Esophagus squamous epithelium (tissue), 5 donors: Measurements from ENCODE around the gene ARF1. TPM values are rescaled to one million over a fixed set of nuclear protein-coding genes. Genes with fewer than 3 reads are reported as not detected.
A peak's percentile ranks its signal among the peaks of the same experiment; 100 is the strongest.

Source experiments
- DNase-seq: peaks from one replicate; lab custom pipeline; 2025; lab: John Stamatoyannopoulos, UW
- H3K27ac ChIP-seq, 4 donors: fragments of 200-600 bp; sonication (generic); one replicate each; pipeline ENCODE4 v1.5.1; 2016 to 2019; ENCODE audit warnings: mild to moderate bottlenecking in 1 of 4
- H3K27me3 ChIP-seq, 4 donors: fragments of 200-600 bp; sonication (generic); 1 replicate in 3 of 4; 2 replicates in 1 of 4; pipeline versions ENCODE4 v1.5.1 to v1.6.0; 2017 to 2021; ENCODE audit warnings: antibody characterized with exemption in 1 of 4
- H3K36me3 ChIP-seq, 3 donors: fragments of 200-600 bp; sonication (generic); one replicate each; pipeline ENCODE4 v1.5.1; 2016 to 2019
- H3K4me1 ChIP-seq, 3 donors: fragments of 200-600 bp; sonication (generic); one replicate each; pipeline ENCODE4 v1.5.1; 2017 to 2019
- H3K4me3 ChIP-seq, 4 donors: fragments of 200-600 bp; sonication (generic); 1 replicate in 3 of 4; 2 replicates in 1 of 4; pipeline ENCODE4 v1.5.1; 2016 to 2019; ENCODE audit warnings: mild to moderate bottlenecking in 2 of 4, moderate library complexity in 1 of 4
- H3K9me3 ChIP-seq, 3 donors: fragments of 200-600 bp; sonication (generic); one replicate each; pipeline ENCODE4 v1.5.1; 2016 to 2019
- POLR2A ChIP-seq, 4 donors: fragments of 450-650 bp; IDR thresholded peaks; one replicate each; pipeline ENCODE4 v1.6.1; 2017; ENCODE audit warnings: antibody characterized with exemption in 4 of 4, mild to moderate bottlenecking in 4 of 4, moderate library complexity in 3 of 4
- WGBS, 2 donors: methylation state at CpG; one replicate each; pipeline ENCODE4 v1.1.5; 2018; 5-methylcytosine and 5-hydroxymethylcytosine counted together
- intact Hi-C: fragments of 100-400 bp; cut with DNase I; formaldehyde crosslinking; loops from one replicate; pipeline ENCODE4 v1.15.0; 2022
- small RNA-seq, 4 donors: library from RNA; depleted of rRNA; stranded (forward); fragments of <200 nt; gene quantifications; one replicate each; pipeline ENCODE3, GENCODE V24; 2016
- total RNA-seq, 4 donors: library from RNA; depleted of rRNA; stranded (reverse); fragments of >200 nt; gene quantifications; one replicate each; pipeline ENCODE4 v1.1.0, GENCODE V29; 2016
- TF ChIP-seq, protein P1 (sequence below), 6 experiments: fragments of 450-650 bp in 4 of 6; fragments of 200-600 bp in 2 of 6; sonication (generic) in 2 of 6; IDR thresholded peaks; one replicate each; pipeline ENCODE4 v1.5.1; 2016 to 2019; ENCODE audit warnings: antibody characterized with exemption in 6 of 6, mild to moderate bottlenecking in 4 of 6, moderate library complexity in 4 of 6
- donor health status: DM: yes; HTN: yes; CAD: no.

Gene ARF1
- total RNA-seq, 4 donors from 2014 or later, result 279 to 327 (median 319) TPM

DNA sequence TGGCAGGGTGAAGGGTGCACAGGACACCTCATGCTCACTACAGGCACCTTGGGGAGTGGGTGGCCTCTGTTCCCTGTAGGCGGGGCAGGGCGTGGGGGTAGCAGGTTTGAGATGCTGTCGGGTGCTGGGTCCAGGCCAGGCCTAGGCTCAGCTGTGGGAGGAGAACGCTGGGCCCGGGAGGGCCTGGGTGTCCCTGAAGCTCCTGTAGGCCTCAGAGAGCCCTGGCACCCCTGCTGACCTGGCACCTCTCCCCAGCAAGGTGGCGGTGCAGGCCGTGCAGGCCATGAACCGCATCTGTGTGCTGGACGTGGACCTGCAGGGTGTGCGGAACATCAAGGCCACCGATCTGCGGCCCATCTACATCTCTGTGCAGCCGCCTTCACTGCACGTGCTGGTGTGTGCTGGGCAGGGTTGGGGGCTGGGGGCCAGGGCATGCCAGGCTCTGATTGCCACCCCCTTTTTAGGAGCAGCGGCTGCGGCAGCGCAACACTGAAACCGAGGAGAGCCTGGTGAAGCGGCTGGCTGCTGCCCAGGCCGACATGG lies 64.7 kb downstream of the ARF1 start:
- DNase-seq, result no peak
- Histone ChIP-seq H3K27ac (peak overlapping the region in 1 of 4 donors; percentile 87), H3K4me1 (peaks cover 60 to 100% (median 72%) of the 10 kb centered on the region in 3 donors), H3K9me3 (no peaks in the 10 kb centered on the region), H3K4me3 (no peak overlapping the region), H3K36me3 (peaks cover 16 to 42% (median 20%) of the 10 kb centered on the region in 3 donors), H3K27me3 (no peaks in the 10 kb centered on the region)
- intact Hi-C loops, result no loop called here
- WGBS, 2 donors, result 57% methylated on average over 1 of the region's 20 CpGs; no CpG with 5 or more reads in 1 of the 2 donors
- TF ChIP-seq POLR2A (IDR thresholded peaks at IDR 0.05), result no peak
- TF ChIP-seq, protein P1, sequence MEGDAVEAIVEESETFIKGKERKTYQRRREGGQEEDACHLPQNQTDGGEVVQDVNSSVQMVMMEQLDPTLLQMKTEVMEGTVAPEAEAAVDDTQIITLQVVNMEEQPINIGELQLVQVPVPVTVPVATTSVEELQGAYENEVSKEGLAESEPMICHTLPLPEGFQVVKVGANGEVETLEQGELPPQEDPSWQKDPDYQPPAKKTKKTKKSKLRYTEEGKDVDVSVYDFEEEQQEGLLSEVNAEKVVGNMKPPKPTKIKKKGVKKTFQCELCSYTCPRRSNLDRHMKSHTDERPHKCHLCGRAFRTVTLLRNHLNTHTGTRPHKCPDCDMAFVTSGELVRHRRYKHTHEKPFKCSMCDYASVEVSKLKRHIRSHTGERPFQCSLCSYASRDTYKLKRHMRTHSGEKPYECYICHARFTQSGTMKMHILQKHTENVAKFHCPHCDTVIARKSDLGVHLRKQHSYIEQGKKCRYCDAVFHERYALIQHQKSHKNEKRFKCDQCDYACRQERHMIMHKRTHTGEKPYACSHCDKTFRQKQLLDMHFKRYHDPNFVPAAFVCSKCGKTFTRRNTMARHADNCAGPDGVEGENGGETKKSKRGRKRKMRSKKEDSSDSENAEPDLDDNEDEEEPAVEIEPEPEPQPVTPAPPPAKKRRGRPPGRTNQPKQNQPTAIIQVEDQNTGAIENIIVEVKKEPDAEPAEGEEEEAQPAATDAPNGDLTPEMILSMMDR (IDR thresholded peaks at IDR 0.05), result no peak

GRCh38 chr1:228147768-228148167 lies 65.3 kb downstream of the ARF1 start:
- no peak for TF ChIP-seq POLR2A (IDR thresholded peaks at IDR 0.05)
- TF ChIP-seq, protein P1 (IDR thresholded peaks at IDR 0.05), result no peak
- H3K4me1 ChIP-seq, result peaks cover 54 to 98% (median 67%) of the 10 kb centered on the region in 3 donors
- DNase-seq, result no peak
- WGBS, 2 donors, result 84 to 88% methylated on average over 3 to 4 of the region's 4 CpGs
- no peaks in the 10 kb centered on the region for H3K9me3 ChIP-seq
- H3K36me3 ChIP-seq, result peaks cover 16 to 42% (median 20%) of the 10 kb centered on the region in 3 donors
- no peaks in the 10 kb centered on the region for H3K27me3 ChIP-seq
- H3K27ac ChIP-seq, result peak overlapping the region; percentile 70 to 94 (median 84)
- intact Hi-C loops, result no loop called here
- no peak overlapping the region for H3K4me3 ChIP-seq

DNA sequence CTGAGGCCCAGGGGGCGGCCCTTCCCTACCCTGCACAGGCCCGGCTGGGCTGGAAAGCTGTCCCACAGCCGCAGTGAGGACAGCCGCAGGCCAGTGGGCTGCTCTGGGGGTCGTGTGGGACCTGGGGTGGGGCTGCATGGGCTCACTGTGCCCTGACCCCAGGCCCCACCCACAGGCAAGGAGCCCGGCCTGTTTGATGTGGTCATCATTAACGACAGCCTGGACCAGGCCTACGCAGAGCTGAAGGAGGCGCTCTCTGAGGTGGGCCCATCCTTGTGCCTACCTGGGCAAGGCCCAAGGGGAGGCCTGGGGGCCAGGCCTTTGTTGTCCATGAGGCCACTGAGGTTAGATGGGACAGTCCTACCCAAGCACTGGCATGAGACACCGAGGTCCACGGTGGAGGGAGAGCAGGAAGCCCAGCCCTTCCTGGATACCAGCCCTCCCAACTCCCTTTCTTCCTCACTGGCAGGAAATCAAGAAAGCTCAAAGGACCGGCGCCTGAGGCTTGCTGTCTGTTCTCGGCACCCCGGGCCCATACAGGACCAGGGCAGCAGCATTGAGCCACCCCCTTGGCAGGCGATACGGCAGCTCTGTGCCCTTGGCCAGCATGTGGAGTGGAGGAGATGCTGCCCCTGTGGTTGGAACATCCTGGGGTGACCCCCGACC lies 65.8 kb downstream of the ARF1 start:
- H3K4me1 ChIP-seq, result peaks cover 50 to 92% (median 61%) of the 10 kb centered on the region in 3 donors
- H3K9me3 ChIP-seq, result no peaks in the 10 kb centered on the region
- peaks cover 16 to 42% (median 20%) of the 10 kb centered on the region in 3 donors for H3K36me3 ChIP-seq
- intact Hi-C loops, result no loop called here
- no peaks in the 10 kb centered on the region for H3K27me3 ChIP-seq
- peak overlapping the region; percentile 70 to 94 (median 84) for H3K27ac ChIP-seq
- WGBS, 2 donors, result 15 to 43% methylated on average over 5 to 7 of the region's 18 CpGs
- TF ChIP-seq POLR2A (IDR thresholded peaks at IDR 0.05), result no peak
- TF ChIP-seq, protein P1 (IDR thresholded peaks at IDR 0.05), result no peak
- no peak overlapping the region for H3K4me3 ChIP-seq
- no peak for DNase-seq

Small RNA genes lying within 50 kb of the gene (small RNA-seq; reads per million reads assigned to genes)
- gene AL359510.1, result 0 reads per million in 4 donors

Other genes starting within 250 kb of the ARF1 start
- gene WNT9A, start 134.8 kb upstream of the ARF1 start, total RNA-seq, result 1 to 10 TPM; 1.7 to 5.9 (median 2.8) TPM
- 1 to 10 TPM in 2 of 4 donors, under 1 TPM in 2; 0.76 to 2.7 (median 1.3) TPM for gene WNT3A, start 75.7 kb upstream of the ARF1 start, total RNA-seq
- 10 to 100 TPM in 3 of 4 donors, 1 to 10 TPM in 1; 8.5 to 21.3 (median 18.1) TPM for gene C1orf35, start 20.6 kb downstream of the ARF1 start, total RNA-seq
- gene MRPL55, start 26.6 kb downstream of the ARF1 start, total RNA-seq, result 10 to 100 TPM; 33.8 to 62.2 (median 51.2) TPM
- 100 to 1,000 TPM; 279 to 320 (median 302) TPM for gene GUK1, start 57.6 kb downstream of the ARF1 start, total RNA-seq
- 1 to 10 TPM in 1 of 4 donors, under 1 TPM in 3; 0.48 to 2.7 (median 0.66) TPM for gene GJC2, start 67.2 kb downstream of the ARF1 start, total RNA-seq
- gene IBA57, start 83.1 kb downstream of the ARF1 start, total RNA-seq, result 1 to 10 TPM; 4.8 to 9.1 (median 5.7) TPM
- gene OBSCN, start 125.3 kb downstream of the ARF1 start, total RNA-seq, result 10 to 100 TPM in 2 of 4 donors, 1 to 10 TPM in 2; 4.0 to 53.2 (median 13.8) TPM